GM13976 (cell line): ENCODE measurements around the gene GRIA3.
"Not testable (repeated sequence)": the region's sequence is repeated elsewhere in the genome, so short reads cannot be mapped to it uniquely, and the experiment has no call there.

Experiments used
- DNase-seq: peaks from one replicate; pipeline ENCODE4 v3.0.0; 2012; ENCODE audit warnings: low spot score
- CTCF ChIP-seq: IDR thresholded peaks from 2 replicates; pipeline ENCODE4 v1.5.1; 2012; ENCODE audit warnings: borderline replicate concordance, mild to moderate bottlenecking; ENCODE audit not compliant: insufficient read depth; ENCODE audit errors: extremely low read depth, missing control alignments, control extremely low read depth
- in situ Hi-C: fragments of 300-500 bp; cut with MboI; formaldehyde crosslinking; loops from one replicate; pipeline ENCODE4 v1.12.0; 2022; ENCODE audit warnings: low sequenced_read_pairs, mixed read lengths, inconsistent platforms; ENCODE audit not compliant: unreplicated experiment

GRIA3 gene

GRCh38 chrX:123361371-123361770 is 177.3 kb downstream of the GRIA3 start:
- TF ChIP-seq CTCF, result no peak
- in situ Hi-C loops, result no loop called here
- DNase-seq, result no peak

GRCh38 chrX:123386196-123386595 is 202.1 kb downstream of the GRIA3 start:
- in situ Hi-C loops, DNase-seq: not testable (repeated sequence)

- no peak for TF ChIP-seq CTCF
- DNase-seq, result no peak
- in situ Hi-C loops, result no loop called here
Measured at GRCh38 chrX:123392921-123393320, 208.8 kb downstream of the GRIA3 start.

- TF ChIP-seq CTCF, result no peak
Measured at GRCh38 chrX:123399709-123400108, 215.6 kb downstream of the GRIA3 start.

GRCh38 chrX:123405231-123405630 is 221.2 kb downstream of the GRIA3 start:
- in situ Hi-C loops, result no loop called here
- TF ChIP-seq CTCF, result no peak
- no peak for DNase-seq

More at GRCh38 chrX:123399709-123400108, 215.6 kb downstream of the GRIA3 start:
- no peak for DNase-seq
- in situ Hi-C loops, result no loop called here

GRCh38 chrX:123408821-123409737 is 225.0 kb downstream of the GRIA3 start:
- in situ Hi-C loops, result no loop called here
- TF ChIP-seq CTCF, result no peak
- no peak for DNase-seq

GRCh38 chrX:123422875-123423274 is 238.8 kb downstream of the GRIA3 start:
- peak; percentile 76 for TF ChIP-seq CTCF
- DNase-seq, result no peak
- in situ Hi-C loops, result no loop called here
